CD4-positive, CD25-positive, alpha-beta regulatory T cell (primary cell): ENCODE results near the gene FLRT2. TPM values are rescaled to one million over a fixed set of nuclear protein-coding genes. Genes with fewer than 3 reads are reported as not detected.

Source experiments
- ATAC-seq, 2 donors: fragments of 150-1000 bp; cut with Tn5 transposase; one replicate each; pipeline ENCODE4 v1.10.0; 2021; ENCODE audit warnings: low read depth in 2 of 2, moderate number of reproducible peaks in 2 of 2, moderate library complexity in 1 of 2
- DNase-seq, 3 donors: peaks; one replicate each; pipeline versions ENCODE4 v3.0.0 to v3.0.0-alpha.2; 2012 to 2022; ENCODE audit warnings: mixed read lengths in 1 of 3
- H3K27ac ChIP-seq: one replicate; pipeline ENCODE4 v1.7.0; 2013; ENCODE audit warnings: mild to moderate bottlenecking, low read length; ENCODE audit not compliant: insufficient read depth, poor library complexity, severe bottlenecking
- H3K27me3 ChIP-seq: one replicate; pipeline ENCODE4 v1.7.0; 2013; ENCODE audit warnings: low read length; ENCODE audit not compliant: control insufficient read depth, insufficient read depth
- H3K36me3 ChIP-seq: one replicate; pipeline ENCODE4 v1.7.0; 2013; ENCODE audit warnings: mild to moderate bottlenecking, low read length, moderate library complexity; ENCODE audit not compliant: control insufficient read depth, insufficient read depth
- H3K4me1 ChIP-seq: 2 replicates; pipeline ENCODE4 v1.7.0; 2013; ENCODE audit warnings: mild to moderate bottlenecking, low read length; ENCODE audit not compliant: insufficient read depth, control insufficient read depth, poor library complexity, severe bottlenecking
- H3K4me3 ChIP-seq: one replicate; pipeline ENCODE4 v1.7.0; 2013; ENCODE audit warnings: low read depth, mild to moderate bottlenecking, low read length, moderate library complexity
- H3K9me3 ChIP-seq, 2 experiments: 1 replicate in 1 of 2; 2 replicates in 1 of 2; pipeline ENCODE4 v1.7.0; 2013; ENCODE audit warnings: low read length in 2 of 2, mild to moderate bottlenecking in 1 of 2, moderate library complexity in 1 of 2; ENCODE audit not compliant: control insufficient read depth in 2 of 2
- H3K27ac Mint-ChIP-seq, 3 donors: one replicate each; pipeline ENCODE4 v1.8.0; 2020 to 2022; ENCODE audit warnings: mild to moderate bottlenecking in 3 of 3, mixed read lengths in 3 of 3, moderate library complexity in 2 of 3
- H3K27me3 Mint-ChIP-seq: one replicate; pipeline ENCODE4 v1.8.0; 2022; ENCODE audit warnings: mild to moderate bottlenecking, mixed read lengths
- H3K36me3 Mint-ChIP-seq: one replicate; pipeline ENCODE4 v1.8.0; 2020; ENCODE audit warnings: mixed read lengths
- H3K4me1 Mint-ChIP-seq, 4 donors: one replicate each; pipeline ENCODE4 v1.8.0; 2020 to 2022; ENCODE audit warnings: mixed read lengths in 4 of 4, mild to moderate bottlenecking in 1 of 4
- H3K4me3 Mint-ChIP-seq, 4 donors: one replicate each; pipeline ENCODE4 v1.8.0; 2020 to 2022; ENCODE audit warnings: mild to moderate bottlenecking in 4 of 4, mixed read lengths in 4 of 4, moderate library complexity in 3 of 4
- H3K9me3 Mint-ChIP-seq, 7 donors: one replicate each; pipeline ENCODE4 v1.8.0; 2020 to 2022; ENCODE audit warnings: mixed read lengths in 7 of 7, mild to moderate bottlenecking in 3 of 7, moderate library complexity in 2 of 7
- polyA plus RNA-seq, 4 donors: library from polyadenylated mRNA; unstranded; fragments of 300-500 nt; fragmentation: Illumina TruSeq; gene quantifications; one replicate each; pipeline ENCODE4 v1.2.3, GENCODE V29; 2021
- total RNA-seq: library from RNA; stranded (reverse); gene quantifications from one replicate; pipeline ENCODE4 v1.2.3, GENCODE V29; 2022

FLRT2 gene
- total and polyA plus RNA-seq, 5 donors from 2014 or later: not detected

DNA sequence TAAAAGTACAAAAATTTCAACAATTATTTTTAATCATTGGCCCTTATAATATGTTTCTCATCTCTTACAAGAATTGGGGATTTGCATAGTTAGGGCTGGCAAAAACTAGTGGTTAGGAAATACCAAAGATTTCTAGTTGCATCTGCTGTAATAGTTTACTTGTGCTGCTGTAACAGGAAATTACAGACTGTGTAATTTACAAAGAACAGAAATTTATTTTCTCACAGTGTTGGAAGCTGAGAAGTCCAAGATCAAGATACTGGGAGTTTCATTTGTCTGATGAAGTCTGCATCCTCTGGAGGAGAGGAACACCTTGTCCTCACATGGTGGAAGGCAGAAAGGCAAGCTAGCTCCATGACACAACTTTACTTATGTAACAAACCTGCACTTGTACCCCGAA is 157.0 kb downstream of the FLRT2 start:
- peaks cover 0 to 1% of the 10 kb centered on the region in 2 experiments for H3K9me3 ChIP-seq
- ATAC-seq (no peak), DNase-seq (no peak)
- no peaks in the 10 kb centered on the region for H3K27me3 ChIP-seq
- H3K27me3 Mint-ChIP-seq: no peaks in the 10 kb centered on the region
- no peak overlapping the region for H3K4me3 Mint-ChIP-seq
- H3K9me3 Mint-ChIP-seq: peaks cover 0 to 17% (median 2%) of the 10 kb centered on the region in 7 donors
- H3K4me3 ChIP-seq: no peak overlapping the region
- no peaks in the 10 kb centered on the region for H3K36me3 ChIP-seq
- no peak overlapping the region for H3K27ac Mint-ChIP-seq
- H3K36me3 Mint-ChIP-seq: no peaks in the 10 kb centered on the region
- H3K27ac ChIP-seq: no peak overlapping the region
- no peaks in the 10 kb centered on the region for H3K4me1 ChIP-seq
- no peaks in the 10 kb centered on the region for H3K4me1 Mint-ChIP-seq

DNA sequence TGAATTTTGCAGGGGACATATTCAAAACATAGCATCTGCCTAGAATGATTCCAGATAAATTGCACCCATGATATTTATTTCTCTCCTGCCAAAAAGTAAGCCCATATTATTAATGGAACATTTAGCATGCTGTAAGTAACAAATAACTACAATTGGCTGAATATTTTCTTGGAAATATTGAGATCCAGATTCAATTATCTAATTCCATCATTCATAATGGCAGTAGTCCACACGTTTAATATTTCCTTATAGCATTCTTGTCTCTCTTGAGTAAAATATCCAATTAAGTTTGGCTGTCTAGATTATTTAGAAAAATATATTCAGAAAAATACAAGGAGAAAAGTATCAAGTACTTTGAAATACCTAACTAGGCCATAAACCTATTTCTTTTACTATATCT is 157.5 kb downstream of the FLRT2 start:
- Mint-ChIP-seq H3K27ac (no peak overlapping the region), H3K27me3 (no peaks in the 10 kb centered on the region), H3K36me3 (no peaks in the 10 kb centered on the region), H3K4me3 (no peak overlapping the region), H3K9me3 (peaks cover 0 to 16% (median 2%) of the 10 kb centered on the region in 7 donors), H3K4me1 (no peaks in the 10 kb centered on the region)
- Histone ChIP-seq H3K4me1 (no peaks in the 10 kb centered on the region), H3K27ac (no peak overlapping the region), H3K9me3 (peaks cover 0 to 5% of the 10 kb centered on the region in 2 experiments), H3K4me3 (no peak overlapping the region), H3K27me3 (no peaks in the 10 kb centered on the region), H3K36me3 (no peaks in the 10 kb centered on the region)
- no peak for ATAC-seq
- no peak for DNase-seq

DNA sequence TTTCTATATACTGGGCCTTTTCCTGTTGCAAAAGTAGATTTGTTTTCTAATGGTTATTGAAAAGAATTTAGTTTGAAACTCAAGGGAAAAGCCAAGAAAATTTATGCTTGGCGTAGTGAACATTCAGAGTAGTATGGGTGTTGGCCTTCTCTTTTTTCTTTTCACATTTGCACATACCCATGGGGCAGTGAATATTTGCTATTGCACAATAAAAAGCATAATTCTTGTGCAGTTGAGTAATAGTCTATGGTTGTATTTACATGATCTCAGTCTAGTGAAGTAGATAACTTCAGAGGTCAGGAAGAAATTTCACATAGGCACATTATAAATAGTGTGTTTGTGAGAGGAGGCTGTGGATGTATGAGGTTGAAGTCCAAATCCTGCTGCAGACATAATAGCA is 158.1 kb downstream of the FLRT2 start:
- no peaks in the 10 kb centered on the region for H3K36me3 ChIP-seq
- Mint-ChIP-seq H3K36me3 (no peaks in the 10 kb centered on the region), H3K4me3 (no peak overlapping the region), H3K9me3 (peaks cover 0 to 16% (median 2%) of the 10 kb centered on the region in 7 donors), H3K27ac (no peak overlapping the region), H3K4me1 (no peaks in the 10 kb centered on the region), H3K27me3 (no peaks in the 10 kb centered on the region)
- ATAC-seq (no peak), DNase-seq (no peak)
- no peak overlapping the region for H3K4me3 ChIP-seq
- H3K27me3 ChIP-seq: no peaks in the 10 kb centered on the region
- no peak overlapping the region for H3K27ac ChIP-seq
- H3K9me3 ChIP-seq: peaks cover 0 to 5% of the 10 kb centered on the region in 2 experiments
- no peaks in the 10 kb centered on the region for H3K4me1 ChIP-seq

GRCh38 chr14:85695300-85695699 is 165.4 kb downstream of the FLRT2 start:
- no peak overlapping the region for H3K4me3 ChIP-seq
- no peak for ATAC-seq
- no peak overlapping the region for H3K4me3 Mint-ChIP-seq

DNA sequence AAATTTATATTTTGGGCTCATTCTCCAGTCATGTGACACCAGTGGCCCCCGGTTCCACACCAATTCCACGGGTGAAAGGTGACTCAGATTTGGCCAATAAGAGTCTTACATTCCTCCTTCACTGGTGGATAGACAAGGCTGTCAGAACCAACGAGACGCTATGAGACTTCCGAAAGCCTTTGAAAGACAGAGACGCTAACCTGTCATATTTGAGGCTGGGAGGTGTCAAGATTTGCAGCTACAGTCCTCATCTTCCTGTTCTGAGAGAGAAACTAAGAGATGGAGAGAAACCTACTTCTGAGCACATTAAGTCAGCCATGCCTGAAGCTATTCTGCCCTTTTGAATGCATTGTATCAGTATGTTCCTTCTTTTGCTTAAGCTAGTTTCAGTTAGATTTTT is 171.2 kb downstream of the FLRT2 start:
- no peaks in the 10 kb centered on the region for H3K36me3 ChIP-seq
- no peak overlapping the region for H3K27ac ChIP-seq
- DNase-seq (no peak), ATAC-seq (no peak)
- H3K4me3 ChIP-seq: no peak overlapping the region
- Mint-ChIP-seq H3K4me3 (no peak overlapping the region), H3K36me3 (no peaks in the 10 kb centered on the region), H3K27me3 (no peaks in the 10 kb centered on the region), H3K9me3 (peaks cover 0 to 9% (median 5%) of the 10 kb centered on the region in 7 donors), H3K27ac (no peak overlapping the region), H3K4me1 (no peaks in the 10 kb centered on the region)
- H3K4me1 ChIP-seq: no peaks in the 10 kb centered on the region
- no peaks in the 10 kb centered on the region for H3K9me3 ChIP-seq
- no peaks in the 10 kb centered on the region for H3K27me3 ChIP-seq

More at GRCh38 chr14:85695300-85695699, 165.4 kb downstream of the FLRT2 start:
- peaks cover 0 to 12% (median 5%) of the 10 kb centered on the region in 7 donors for H3K9me3 Mint-ChIP-seq
- no peak overlapping the region for H3K27ac Mint-ChIP-seq
- no peaks in the 10 kb centered on the region for H3K36me3 Mint-ChIP-seq
- Histone ChIP-seq H3K36me3 (no peaks in the 10 kb centered on the region), H3K4me1 (no peaks in the 10 kb centered on the region), H3K27me3 (no peaks in the 10 kb centered on the region), H3K9me3 (peaks cover 0 to 5% of the 10 kb centered on the region in 2 experiments), H3K27ac (no peak overlapping the region)
- no peak for DNase-seq
- no peaks in the 10 kb centered on the region for H3K27me3 Mint-ChIP-seq
- no peaks in the 10 kb centered on the region for H3K4me1 Mint-ChIP-seq

GRCh38 chr14:85701763-85702162 is 171.8 kb downstream of the FLRT2 start:
- no peak for ATAC-seq
- Histone ChIP-seq H3K4me3 (no peak overlapping the region), H3K9me3 (no peaks in the 10 kb centered on the region), H3K27me3 (no peaks in the 10 kb centered on the region), H3K36me3 (no peaks in the 10 kb centered on the region), H3K27ac (no peak overlapping the region), H3K4me1 (no peaks in the 10 kb centered on the region)
- no peak overlapping the region for H3K4me3 Mint-ChIP-seq
- H3K36me3 Mint-ChIP-seq: no peaks in the 10 kb centered on the region
- H3K27ac Mint-ChIP-seq: no peak overlapping the region
- H3K4me1 Mint-ChIP-seq: no peaks in the 10 kb centered on the region
- peaks cover 0 to 11% (median 5%) of the 10 kb centered on the region in 7 donors for H3K9me3 Mint-ChIP-seq
- H3K27me3 Mint-ChIP-seq: no peaks in the 10 kb centered on the region
- no peak for DNase-seq

DNA sequence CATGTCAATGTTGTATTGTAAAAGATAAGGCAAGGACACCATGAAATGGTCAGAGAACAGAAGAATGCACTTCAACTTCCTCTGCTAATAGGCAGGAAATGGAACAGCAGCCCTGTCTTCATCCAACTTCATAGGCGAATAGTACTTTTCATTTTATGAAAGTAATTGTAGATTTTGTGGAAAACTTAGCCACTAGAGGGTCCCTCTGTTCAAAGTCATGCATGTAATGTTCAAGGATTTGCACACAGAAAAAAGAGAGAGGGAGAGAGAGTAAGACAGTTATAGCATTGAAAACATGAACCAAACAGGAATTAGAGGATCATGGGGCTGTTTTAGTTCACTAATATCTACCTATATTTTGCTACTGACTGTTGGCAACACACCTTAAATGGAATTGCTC is 172.2 kb downstream of the FLRT2 start:
- H3K4me3 ChIP-seq: no peak overlapping the region
- Mint-ChIP-seq H3K9me3 (peaks cover 0 to 15% (median 5%) of the 10 kb centered on the region in 7 donors), H3K4me1 (no peaks in the 10 kb centered on the region), H3K27ac (no peak overlapping the region), H3K27me3 (no peaks in the 10 kb centered on the region), H3K36me3 (no peaks in the 10 kb centered on the region), H3K4me3 (no peak overlapping the region)
- H3K9me3 ChIP-seq: no peaks in the 10 kb centered on the region
- H3K27ac ChIP-seq: no peak overlapping the region
- no peaks in the 10 kb centered on the region for H3K4me1 ChIP-seq
- DNase-seq (no peak), ATAC-seq (no peak)
- no peaks in the 10 kb centered on the region for H3K36me3 ChIP-seq
- H3K27me3 ChIP-seq: no peaks in the 10 kb centered on the region

DNA sequence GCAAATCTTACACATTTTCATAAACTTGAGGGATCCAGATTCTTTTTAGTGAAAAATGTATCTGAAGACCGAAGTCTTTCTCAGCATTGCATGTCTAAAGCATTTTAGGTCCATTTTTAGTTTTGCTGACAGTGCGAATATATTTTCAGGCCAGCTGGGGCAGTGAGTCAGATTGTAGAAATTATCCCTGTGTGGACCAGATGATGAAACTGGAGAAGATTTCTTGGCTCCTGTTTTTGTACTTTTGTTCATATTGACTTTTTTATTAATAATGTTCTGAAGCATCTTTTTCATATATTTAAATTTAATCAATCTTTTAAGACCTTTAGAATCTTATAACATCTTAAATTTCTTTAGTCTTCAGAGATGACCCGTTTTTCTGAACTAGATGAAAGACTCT is 173.1 kb downstream of the FLRT2 start:
- no peak overlapping the region for H3K27ac ChIP-seq
- H3K27me3 ChIP-seq: no peaks in the 10 kb centered on the region
- H3K27ac Mint-ChIP-seq: no peak overlapping the region
- H3K36me3 ChIP-seq: no peaks in the 10 kb centered on the region
- no peaks in the 10 kb centered on the region for H3K27me3 Mint-ChIP-seq
- H3K4me1 ChIP-seq: no peaks in the 10 kb centered on the region
- H3K4me3 ChIP-seq: no peak overlapping the region
- no peak for DNase-seq
- H3K9me3 Mint-ChIP-seq: peaks cover 0 to 16% (median 5%) of the 10 kb centered on the region in 7 donors
- ATAC-seq: no peak
- H3K36me3 Mint-ChIP-seq: no peaks in the 10 kb centered on the region
- no peaks in the 10 kb centered on the region for H3K9me3 ChIP-seq
- no peak overlapping the region for H3K4me3 Mint-ChIP-seq
- H3K4me1 Mint-ChIP-seq: no peaks in the 10 kb centered on the region
